MM.1S (cell line): Measurements from ENCODE around the gene OPTN.

ENCODE experiments used
- DNase-seq: peaks from one replicate; pipeline ENCODE4 v3.0.0-alpha.2; 2015
- H2AFZ ChIP-seq: fragments of 300-600 bp; sonication (generic); 2 replicates; pipeline ENCODE4 v1.6.0; 2016; ENCODE audit warnings: antibody characterized with exemption, low read length
- H3F3A ChIP-seq: fragments of 300-600 bp; sonication (generic); 2 replicates; pipeline ENCODE4 v1.6.1; 2016; ENCODE audit warnings: mild to moderate bottlenecking, antibody characterized with exemption, low read length, moderate library complexity, mixed read lengths; ENCODE audit not compliant: insufficient read depth
- H3K27ac ChIP-seq: fragments of 300-600 bp; sonication (generic); 2 replicates; pipeline ENCODE4 v1.5.1; 2016; ENCODE audit warnings: mild to moderate bottlenecking, low read length
- H3K27me3 ChIP-seq: fragments of 300-600 bp; sonication (generic); replicated peaks from 2 replicates; pipeline ENCODE4 v1.6.0; 2016; ENCODE audit warnings: low read length; ENCODE audit not compliant: insufficient read depth
- H3K36me3 ChIP-seq: fragments of 300-600 bp; sonication (generic); replicated peaks from 2 replicates; pipeline ENCODE4 v1.6.1; 2016; ENCODE audit warnings: mild to moderate bottlenecking, low read length, mixed read lengths; ENCODE audit not compliant: insufficient read depth
- H3K4me1 ChIP-seq: fragments of 300-600 bp; sonication (generic); 2 replicates; pipeline ENCODE4 v1.6.1; 2016; ENCODE audit warnings: low read length, mixed read lengths
- H3K4me2 ChIP-seq: fragments of 300-600 bp; sonication (generic); 2 replicates; pipeline ENCODE4 v1.6.0; 2016; ENCODE audit warnings: low read depth, low read length
- H3K4me3 ChIP-seq: fragments of 300-600 bp; sonication (generic); 2 replicates; pipeline ENCODE4 v1.5.1; 2016; ENCODE audit warnings: low read length, mixed read lengths
- H3K79me2 ChIP-seq: fragments of 300-600 bp; sonication (generic); 2 replicates; pipeline ENCODE4 v1.6.1; 2016; ENCODE audit warnings: mixed run types, low read length, mixed read lengths
- H3K9ac ChIP-seq: fragments of 300-600 bp; sonication (generic); 2 replicates; pipeline ENCODE4 v1.6.1; 2016; ENCODE audit warnings: low read length, mixed read lengths
- H3K9me2 ChIP-seq: fragments of 300-600 bp; sonication (generic); replicated peaks from 2 replicates; pipeline ENCODE4 v1.6.1; 2016; ENCODE audit warnings: mild to moderate bottlenecking, low read length, mixed read lengths; ENCODE audit not compliant: insufficient read depth
- H3K9me3 ChIP-seq: fragments of 300-600 bp; sonication (generic); replicated peaks from 2 replicates; pipeline ENCODE4 v1.6.1; 2016; ENCODE audit warnings: mild to moderate bottlenecking, low read length, mixed read lengths; ENCODE audit not compliant: insufficient read depth
- H4K20me1 ChIP-seq: fragments of 300-600 bp; sonication (generic); 2 replicates; pipeline ENCODE4 v1.6.1; 2016; ENCODE audit warnings: mild to moderate bottlenecking, low read length, moderate library complexity, mixed read lengths; ENCODE audit not compliant: insufficient read depth
- EZH2 ChIP-seq: fragments of 300-600 bp; sonication (generic); optimal IDR thresholded peaks from 2 replicates; pipeline ENCODE3; 2017; ENCODE audit warnings: low read depth, mild to moderate bottlenecking, antibody characterized with exemption, low read length, mixed read lengths
- EZH2phosphoT487 ChIP-seq: fragments of 300-600 bp; sonication (generic); IDR thresholded peaks from 2 replicates; pipeline ENCODE4 v1.6.1; 2018; ENCODE audit warnings: antibody characterized with exemption, low read length
- TF ChIP-seq, protein P1 (sequence below): fragments of 300-600 bp; sonication (generic); IDR thresholded peaks from 2 replicates; pipeline ENCODE4 v1.5.1; 2016; ENCODE audit warnings: antibody characterized with exemption, low read length, mixed read lengths

The OPTN gene

DNA sequence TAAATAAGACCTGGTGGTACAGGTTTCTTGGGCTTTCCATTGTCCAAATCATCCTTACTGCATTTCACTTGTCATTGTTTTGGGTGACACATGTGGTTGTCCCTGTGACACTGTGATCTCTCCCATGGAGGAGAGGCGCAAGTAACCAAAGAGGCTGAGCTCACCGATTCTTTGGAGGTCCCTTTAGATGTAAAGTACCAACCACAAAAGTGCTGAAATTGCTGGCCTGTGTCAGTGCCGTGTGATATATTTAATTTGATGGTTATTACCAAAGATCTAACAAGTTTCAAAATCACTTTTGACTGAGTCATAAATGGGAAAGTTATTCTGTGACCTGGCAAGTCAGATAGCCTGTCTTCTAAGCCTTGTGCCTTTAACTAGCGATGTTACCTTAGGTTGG lies 80.8 kb downstream of the OPTN start:
- Histone ChIP-seq H3K9me3 (no peaks in the 10 kb centered on the region), H3K9me2 (no peaks in the 10 kb centered on the region), H3K27me3 (no peaks in the 10 kb centered on the region), H3K4me3 (no peak overlapping the region), H2AFZ (no peak overlapping the region), H3K4me2 (no peak overlapping the region), H3K79me2 (no peaks in the 10 kb centered on the region), H3K36me3 (peaks cover 6% of the 10 kb centered on the region; the same call in 1 of the 2 replicates), H3K27ac (no peak overlapping the region), H4K20me1 (no peaks in the 10 kb centered on the region), H3K9ac (no peak overlapping the region), H3F3A (no peaks in the 10 kb centered on the region), H3K4me1 (no peaks in the 10 kb centered on the region)
- no peak for DNase-seq
- TF ChIP-seq EZH2 = no peak
- no peak for TF ChIP-seq EZH2phosphoT487
- TF ChIP-seq, protein P1, sequence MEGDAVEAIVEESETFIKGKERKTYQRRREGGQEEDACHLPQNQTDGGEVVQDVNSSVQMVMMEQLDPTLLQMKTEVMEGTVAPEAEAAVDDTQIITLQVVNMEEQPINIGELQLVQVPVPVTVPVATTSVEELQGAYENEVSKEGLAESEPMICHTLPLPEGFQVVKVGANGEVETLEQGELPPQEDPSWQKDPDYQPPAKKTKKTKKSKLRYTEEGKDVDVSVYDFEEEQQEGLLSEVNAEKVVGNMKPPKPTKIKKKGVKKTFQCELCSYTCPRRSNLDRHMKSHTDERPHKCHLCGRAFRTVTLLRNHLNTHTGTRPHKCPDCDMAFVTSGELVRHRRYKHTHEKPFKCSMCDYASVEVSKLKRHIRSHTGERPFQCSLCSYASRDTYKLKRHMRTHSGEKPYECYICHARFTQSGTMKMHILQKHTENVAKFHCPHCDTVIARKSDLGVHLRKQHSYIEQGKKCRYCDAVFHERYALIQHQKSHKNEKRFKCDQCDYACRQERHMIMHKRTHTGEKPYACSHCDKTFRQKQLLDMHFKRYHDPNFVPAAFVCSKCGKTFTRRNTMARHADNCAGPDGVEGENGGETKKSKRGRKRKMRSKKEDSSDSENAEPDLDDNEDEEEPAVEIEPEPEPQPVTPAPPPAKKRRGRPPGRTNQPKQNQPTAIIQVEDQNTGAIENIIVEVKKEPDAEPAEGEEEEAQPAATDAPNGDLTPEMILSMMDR = no peak

DNA sequence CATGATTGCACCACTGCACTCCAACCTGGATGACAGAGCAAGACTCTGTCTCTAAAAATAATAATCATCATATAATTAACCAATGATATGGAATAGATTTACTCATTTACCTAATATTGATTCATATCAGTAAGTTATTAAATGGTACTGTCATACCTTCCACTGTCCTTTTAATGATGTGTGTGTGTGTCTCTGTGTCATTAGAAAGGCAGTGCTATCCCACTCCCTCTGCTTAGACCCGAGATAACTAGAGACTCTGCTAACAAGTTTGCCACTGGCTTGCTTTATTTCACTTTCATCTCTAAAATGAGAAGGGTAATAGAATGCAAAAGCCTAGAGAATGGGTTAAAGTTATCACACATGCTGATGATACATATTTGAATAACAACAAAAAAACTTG lies 82.5 kb downstream of the OPTN start:
- Histone ChIP-seq H3F3A (no peaks in the 10 kb centered on the region), H2AFZ (no peak overlapping the region), H4K20me1 (no peaks in the 10 kb centered on the region), H3K4me3 (no peak overlapping the region), H3K36me3 (peaks cover 2% of the 10 kb centered on the region; the same call in 1 of the 2 replicates), H3K9me2 (no peaks in the 10 kb centered on the region), H3K79me2 (no peaks in the 10 kb centered on the region), H3K27me3 (no peaks in the 10 kb centered on the region), H3K4me2 (no peak overlapping the region), H3K9me3 (no peaks in the 10 kb centered on the region), H3K4me1 (no peaks in the 10 kb centered on the region), H3K27ac (no peak overlapping the region), H3K9ac (no peak overlapping the region)
- TF ChIP-seq, protein P1 = no peak
- TF ChIP-seq EZH2 (no peak), EZH2phosphoT487 (no peak)
- no peak for DNase-seq

DNA sequence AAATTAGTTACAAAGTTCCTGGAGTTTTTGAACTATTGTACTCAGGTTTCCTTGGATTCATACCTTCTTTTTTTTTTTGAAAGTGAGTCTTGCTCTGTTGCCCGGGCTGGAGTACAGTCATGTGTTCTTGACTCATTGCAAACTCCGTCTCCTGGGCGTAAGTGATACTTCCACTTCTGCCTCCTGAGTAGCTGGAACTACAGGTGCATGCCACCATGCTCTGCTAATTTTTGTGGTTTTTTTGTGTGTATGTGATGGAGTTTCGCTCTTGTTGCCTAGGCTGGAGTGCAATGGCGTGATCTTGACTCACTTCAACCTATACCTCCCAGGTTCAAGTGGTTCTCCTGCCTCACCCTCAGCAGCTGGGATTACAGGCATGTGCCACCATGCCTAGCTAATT lies 83.7 kb downstream of the OPTN start:
- no peaks in the 10 kb centered on the region for H3K9me3 ChIP-seq
- no peaks in the 10 kb centered on the region for H3K27me3 ChIP-seq
- H4K20me1 ChIP-seq = no peaks in the 10 kb centered on the region
- H3K4me1 ChIP-seq = no peaks in the 10 kb centered on the region
- no peak overlapping the region for H3K9ac ChIP-seq
- no peaks in the 10 kb centered on the region for H3F3A ChIP-seq
- no peak for DNase-seq
- no peaks in the 10 kb centered on the region; the same call in 1 of the 2 replicates for H3K36me3 ChIP-seq
- H2AFZ ChIP-seq = no peak overlapping the region
- H3K4me2 ChIP-seq = no peak overlapping the region
- no peak overlapping the region for H3K4me3 ChIP-seq
- TF ChIP-seq, protein P1 = no peak
- TF ChIP-seq EZH2phosphoT487 = no peak
- H3K79me2 ChIP-seq = no peaks in the 10 kb centered on the region
- no peak overlapping the region for H3K27ac ChIP-seq
- no peaks in the 10 kb centered on the region for H3K9me2 ChIP-seq
